KOPT-K1 (cell line): ENCODE measurements around the gene NIPAL3.

Experiments used
- H3K27ac ChIP-seq: fragments of 200-600 bp; sonication (generic); 2 replicates; pipeline ENCODE4 v1.5.1; 2016; ENCODE audit warnings: antibody characterized with exemption, mild to moderate bottlenecking, low read depth, low read length; ENCODE audit not compliant: poor library complexity, severe bottlenecking
- H3K36me3 ChIP-seq: fragments of 200-600 bp; sonication (generic); 2 replicates; pipeline ENCODE4 v1.5.1; 2017; ENCODE audit warnings: antibody characterized with exemption, mild to moderate bottlenecking, low read length, moderate library complexity; ENCODE audit not compliant: insufficient read depth
- H3K9me3 ChIP-seq: fragments of 200-600 bp; sonication (generic); 2 replicates; pipeline ENCODE4 v1.5.1; 2017; ENCODE audit warnings: antibody characterized with exemption, low read length, mild to moderate bottlenecking; ENCODE audit not compliant: insufficient read depth, poor library complexity, severe bottlenecking

NIPAL3 gene

GRCh38 chr1:24415334-24415909 is at the start of gene NIPAL3:
Gene NIPAL3, plus strand, starts transcription at chr1:24415802. Its CDS starts 3,746 bp downstream, at chr1:24419548.
- Histone ChIP-seq H3K9me3 (no peaks in the 10 kb centered on the region), H3K27ac (peak within 1 kb of the TSS; percentile 47), H3K36me3 (no peaks in the 10 kb centered on the region)

GRCh38 chr1:24366707-24367106 is 48.9 kb upstream of the NIPAL3 start:
- H3K27ac ChIP-seq = no peak overlapping the region
- H3K36me3 ChIP-seq = no peaks in the 10 kb centered on the region
- no peaks in the 10 kb centered on the region for H3K9me3 ChIP-seq

GRCh38 chr1:24369199-24369598 is 46.4 kb upstream of the NIPAL3 start:
- Histone ChIP-seq H3K27ac (no peak overlapping the region), H3K36me3 (no peaks in the 10 kb centered on the region), H3K9me3 (no peaks in the 10 kb centered on the region)

GRCh38 chr1:24369801-24370200 is 45.8 kb upstream of the NIPAL3 start:
- Histone ChIP-seq H3K36me3 (no peaks in the 10 kb centered on the region), H3K9me3 (no peaks in the 10 kb centered on the region), H3K27ac (no peak overlapping the region)

GRCh38 chr1:24373044-24373443 is 42.6 kb upstream of the NIPAL3 start:
- Histone ChIP-seq H3K27ac (no peak overlapping the region), H3K9me3 (no peaks in the 10 kb centered on the region), H3K36me3 (no peaks in the 10 kb centered on the region)

GRCh38 chr1:24373710-24374109 is 41.9 kb upstream of the NIPAL3 start:
- no peaks in the 10 kb centered on the region for H3K36me3 ChIP-seq
- no peaks in the 10 kb centered on the region for H3K9me3 ChIP-seq
- H3K27ac ChIP-seq = no peak overlapping the region

GRCh38 chr1:24374891-24375786 is 40.5 kb upstream of the NIPAL3 start:
- no peaks in the 10 kb centered on the region for H3K36me3 ChIP-seq
- H3K27ac ChIP-seq = no peak overlapping the region
- H3K9me3 ChIP-seq = no peaks in the 10 kb centered on the region

GRCh38 chr1:24379733-24380315 is 35.8 kb upstream of the NIPAL3 start:
- no peaks in the 10 kb centered on the region for H3K36me3 ChIP-seq
- H3K27ac ChIP-seq = no peak overlapping the region
- no peaks in the 10 kb centered on the region for H3K9me3 ChIP-seq

GRCh38 chr1:24380508-24380907 is 35.1 kb upstream of the NIPAL3 start:
- no peaks in the 10 kb centered on the region for H3K36me3 ChIP-seq
- no peak overlapping the region for H3K27ac ChIP-seq

GRCh38 chr1:24381256-24381655 is 34.3 kb upstream of the NIPAL3 start:
- H3K27ac ChIP-seq = no peak overlapping the region
- H3K9me3 ChIP-seq = no peaks in the 10 kb centered on the region
- no peaks in the 10 kb centered on the region for H3K36me3 ChIP-seq

More at GRCh38 chr1:24380508-24380907, 35.1 kb upstream of the NIPAL3 start:
- H3K9me3 ChIP-seq = no peaks in the 10 kb centered on the region

- Histone ChIP-seq H3K27ac (no peak overlapping the region), H3K36me3 (no peaks in the 10 kb centered on the region), H3K9me3 (no peaks in the 10 kb centered on the region)
Observed at GRCh38 chr1:24382165-24382577, 33.4 kb upstream of the NIPAL3 start.

- H3K36me3 ChIP-seq = no peaks in the 10 kb centered on the region
- H3K27ac ChIP-seq = no peak overlapping the region
- no peaks in the 10 kb centered on the region for H3K9me3 ChIP-seq
Observed at GRCh38 chr1:24383381-24383940, 32.1 kb upstream of the NIPAL3 start.

- Histone ChIP-seq H3K9me3 (no peaks in the 10 kb centered on the region), H3K36me3 (no peaks in the 10 kb centered on the region), H3K27ac (no peak overlapping the region)
Observed at GRCh38 chr1:24384251-24385090, 31.1 kb upstream of the NIPAL3 start.

- H3K36me3 ChIP-seq = no peaks in the 10 kb centered on the region
- no peaks in the 10 kb centered on the region for H3K9me3 ChIP-seq
- no peak overlapping the region for H3K27ac ChIP-seq
Observed at GRCh38 chr1:24385160-24385940, 30.3 kb upstream of the NIPAL3 start.
